HK-2 (cell line): Measurements from ENCODE around the gene MAP2K1.
A peak's percentile ranks its signal among the peaks of the same experiment; 100 is the strongest.
"Not testable (repeated sequence)": the region's sequence is repeated elsewhere in the genome, so short reads cannot be mapped to it uniquely, and the experiment has no call there.

Experiments used
- DNase-seq: peaks from one replicate; pipeline ENCODE4 v3.0.0-alpha.2; 2018; ENCODE audit not compliant: unreplicated experiment

Gene MAP2K1

GRCh38 chr15:66476535-66476934 lies 89.8 kb downstream of the MAP2K1 start:
- no peak for DNase-seq

- no peak for DNase-seq
These were observed 90.3 kb downstream of the MAP2K1 start for GRCh38 chr15:66477011-66477410.

GRCh38 chr15:66480267-66480666 lies 93.6 kb downstream of the MAP2K1 start:
- no peak for DNase-seq

- peak; percentile 44 for DNase-seq
These were observed 94.6 kb downstream of the MAP2K1 start for GRCh38 chr15:66481107-66481856.

GRCh38 chr15:66482539-66482938 lies 95.8 kb downstream of the MAP2K1 start:
- DNase-seq: no peak

GRCh38 chr15:66483131-66483566 lies 96.4 kb downstream of the MAP2K1 start:
- DNase-seq: peak; percentile 53

GRCh38 chr15:66484539-66485112 lies 97.9 kb downstream of the MAP2K1 start:
- no peak for DNase-seq

- DNase-seq: no peak
These were observed 100.2 kb downstream of the MAP2K1 start for GRCh38 chr15:66486887-66487286.

- DNase-seq: no peak
These were observed 101.8 kb downstream of the MAP2K1 start for GRCh38 chr15:66488525-66488924.

GRCh38 chr15:66489179-66489791 lies 102.6 kb downstream of the MAP2K1 start:
- DNase-seq: no peak

- no peak for DNase-seq
These were observed 105.1 kb downstream of the MAP2K1 start for GRCh38 chr15:66491846-66492245.

GRCh38 chr15:66494262-66494661 lies 107.5 kb downstream of the MAP2K1 start:
- no peak for DNase-seq

GRCh38 chr15:66496951-66497501 lies 110.3 kb downstream of the MAP2K1 start:
- no peak for DNase-seq

GRCh38 chr15:66497502-66498455 lies 111.1 kb downstream of the MAP2K1 start, which contains the start of gene SNAPC5:
TSS of gene SNAPC5 (minus strand) at chr15:66497762. CDS start at chr15:66497731, 31 bp downstream.
- DNase-seq: peak; percentile 92

GRCh38 chr15:66498501-66499386 lies 112.0 kb downstream of the MAP2K1 start:
- no peak for DNase-seq

GRCh38 chr15:66500346-66500745 lies 113.6 kb downstream of the MAP2K1 start:
- DNase-seq: not testable (repeated sequence)

GRCh38 chr15:66502491-66502890 lies 115.8 kb downstream of the MAP2K1 start:
- DNase-seq: no peak

- DNase-seq: not testable (repeated sequence)
These were observed 116.4 kb downstream of the MAP2K1 start for GRCh38 chr15:66503041-66503648.

- DNase-seq: no peak
These were observed 117.3 kb downstream of the MAP2K1 start for GRCh38 chr15:66503780-66504562.
